22Rv1 (cell line): ENCODE results near the gene ERF.
"Not testable (repeated sequence)": the region's sequence is repeated elsewhere in the genome, so short reads cannot be mapped to it uniquely, and the experiment has no call there.

Experiments used
- ZFX ChIP-seq: fragments of 450-650 bp; IDR thresholded peaks from 2 replicates; pipeline ENCODE4 v1.6.1; 2017; ENCODE audit warnings: antibody characterized with exemption, borderline replicate concordance
- TF ChIP-seq, protein P1 (sequence below): fragments of 450-650 bp; IDR thresholded peaks from 2 replicates; pipeline ENCODE4 v1.5.1; 2017; ENCODE audit warnings: mild to moderate bottlenecking

GRCh38 chr19:42266105-42266504 lies 11.2 kb upstream of the ERF start:
- TF ChIP-seq, protein P1, sequence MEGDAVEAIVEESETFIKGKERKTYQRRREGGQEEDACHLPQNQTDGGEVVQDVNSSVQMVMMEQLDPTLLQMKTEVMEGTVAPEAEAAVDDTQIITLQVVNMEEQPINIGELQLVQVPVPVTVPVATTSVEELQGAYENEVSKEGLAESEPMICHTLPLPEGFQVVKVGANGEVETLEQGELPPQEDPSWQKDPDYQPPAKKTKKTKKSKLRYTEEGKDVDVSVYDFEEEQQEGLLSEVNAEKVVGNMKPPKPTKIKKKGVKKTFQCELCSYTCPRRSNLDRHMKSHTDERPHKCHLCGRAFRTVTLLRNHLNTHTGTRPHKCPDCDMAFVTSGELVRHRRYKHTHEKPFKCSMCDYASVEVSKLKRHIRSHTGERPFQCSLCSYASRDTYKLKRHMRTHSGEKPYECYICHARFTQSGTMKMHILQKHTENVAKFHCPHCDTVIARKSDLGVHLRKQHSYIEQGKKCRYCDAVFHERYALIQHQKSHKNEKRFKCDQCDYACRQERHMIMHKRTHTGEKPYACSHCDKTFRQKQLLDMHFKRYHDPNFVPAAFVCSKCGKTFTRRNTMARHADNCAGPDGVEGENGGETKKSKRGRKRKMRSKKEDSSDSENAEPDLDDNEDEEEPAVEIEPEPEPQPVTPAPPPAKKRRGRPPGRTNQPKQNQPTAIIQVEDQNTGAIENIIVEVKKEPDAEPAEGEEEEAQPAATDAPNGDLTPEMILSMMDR = not testable (repeated sequence)
- TF ChIP-seq ZFX = not testable (repeated sequence)
